Bronchial epithelial cell (primary cell): Measurements from ENCODE around the gene C19orf25. TPM values are rescaled to one million over a fixed set of nuclear protein-coding genes. Genes with fewer than 3 reads are reported as not detected.

Experiments
- DNase-seq: peaks from one replicate; pipeline ENCODE4 v3.0.0-alpha.2; 2010; ENCODE audit warnings: low read depth
- FAIRE-seq: peaks from 2 replicates; lab custom pipeline; 2011; peaks lifted over from hg19 to GRCh38; lab: Jason Lieb, UNC
- H3K27me3 ChIP-seq: 2 replicates; pipeline ENCODE4 v1.5.1; 2011; ENCODE audit warnings: low read length; ENCODE audit not compliant: control insufficient read depth, insufficient read depth
- H3K36me3 ChIP-seq: 2 replicates; pipeline ENCODE4 v1.5.1; 2011; ENCODE audit warnings: low read length; ENCODE audit not compliant: control insufficient read depth, insufficient read depth
- H3K4me3 ChIP-seq: 2 replicates; pipeline ENCODE4 v1.5.1; 2011; ENCODE audit warnings: mild to moderate bottlenecking, low read depth, low read length, control low read depth
- CTCF ChIP-seq: IDR thresholded peaks from 2 replicates; pipeline ENCODE4 v1.5.1; 2011; ENCODE audit warnings: mild to moderate bottlenecking, moderate library complexity, low read length, control low read depth, inconsistent platforms; ENCODE audit not compliant: insufficient read depth, severe bottlenecking
- total RNA-seq: library from RNA; depleted of rRNA; stranded (reverse); fragments of >200 nt; gene quantifications from 2 replicates; pipeline ENCODE4 v1.2.1, GENCODE V29; 2014

C19orf25 gene
- total RNA-seq, 1 donor from 2014 or later = 24.7 TPM

DNA sequence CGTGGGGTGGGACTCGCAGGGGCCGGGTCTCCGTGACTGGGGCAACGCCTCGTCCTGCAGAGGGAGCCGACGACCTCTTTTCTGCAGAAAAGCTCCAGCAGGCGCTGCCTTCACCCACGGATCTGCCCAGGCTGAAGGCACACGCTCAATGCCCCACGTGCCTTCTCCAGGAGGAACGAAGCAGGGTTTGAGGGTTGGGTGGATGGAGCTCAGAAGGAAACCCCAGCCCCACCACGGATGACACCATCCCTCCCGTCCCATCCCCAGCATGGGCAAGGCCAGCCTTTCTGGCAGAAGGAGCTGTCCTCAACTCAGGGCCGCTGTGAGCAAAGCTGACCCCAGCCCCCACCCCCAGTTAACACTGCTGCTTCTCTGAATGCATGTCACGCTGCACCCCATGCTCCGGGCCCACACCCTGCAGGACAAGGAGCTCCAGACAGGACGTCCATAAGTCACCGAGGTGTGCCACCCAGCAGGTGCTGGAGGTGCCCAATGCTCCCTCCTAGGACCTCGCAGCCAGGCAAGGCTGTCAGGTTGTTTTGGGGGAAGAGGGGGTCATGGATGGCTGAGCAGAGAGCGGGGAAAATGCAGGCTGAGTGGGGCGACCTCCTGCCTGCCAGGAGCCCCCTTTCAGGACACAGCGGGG, 7.4 kb downstream of the C19orf25 start:
- Histone ChIP-seq H3K4me3 (no peak overlapping the region), H3K36me3 (peaks cover 4% of the 10 kb centered on the region), H3K27me3 (peaks cover 8% of the 10 kb centered on the region)
- FAIRE-seq = no peak
- DNase-seq = no peak
- peak; percentile 10 for TF ChIP-seq CTCF

DNA sequence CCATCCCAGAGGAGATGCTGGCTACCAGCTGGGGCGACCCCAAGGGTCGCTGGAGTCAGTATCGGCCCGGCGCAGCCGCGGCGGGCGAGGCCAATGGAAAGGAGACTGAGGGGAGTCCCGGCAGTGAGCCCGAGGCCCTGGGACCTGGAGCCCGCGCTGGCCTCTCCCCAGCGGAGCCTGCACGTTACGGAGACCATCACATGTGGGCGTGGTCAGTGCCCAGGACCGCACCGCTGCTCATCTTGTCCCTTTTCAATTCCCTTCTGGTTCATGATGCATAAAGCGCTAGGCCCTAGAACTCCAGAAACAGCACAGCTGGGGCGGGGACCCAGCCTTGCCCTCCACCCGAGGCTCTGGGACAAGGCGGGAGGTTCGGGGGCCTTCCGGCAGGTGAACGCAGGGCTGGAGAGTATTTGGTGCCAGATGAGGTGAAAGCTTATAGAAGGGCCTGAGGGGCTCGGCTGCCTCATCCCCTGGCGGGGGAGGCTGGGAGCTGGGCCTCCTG, 8.0 kb downstream of the C19orf25 start:
- Histone ChIP-seq H3K27me3 (peaks cover 10% of the 10 kb centered on the region), H3K4me3 (peak overlapping the region; percentile 41), H3K36me3 (peaks cover 3% of the 10 kb centered on the region)
- DNase-seq (no peak), FAIRE-seq (no peak)
- no peak for TF ChIP-seq CTCF

GRCh38 chr19:1470305-1471009, 8.6 kb downstream of the C19orf25 start:
- Histone ChIP-seq H3K36me3 (no peaks in the 10 kb centered on the region), H3K27me3 (peaks cover 10% of the 10 kb centered on the region), H3K4me3 (peak overlapping the region; percentile 41)
- FAIRE-seq (no peak), DNase-seq (peak; percentile 34)
- no peak for TF ChIP-seq CTCF

- peaks cover 10% of the 10 kb centered on the region for H3K27me3 ChIP-seq
- FAIRE-seq (no peak), DNase-seq (no peak)
- no peak for TF ChIP-seq CTCF
- H3K4me3 ChIP-seq = peak overlapping the region; percentile 41
- H3K36me3 ChIP-seq = no peaks in the 10 kb centered on the region
Observed at GRCh38 chr19:1470055-1470304, 9.0 kb downstream of the C19orf25 start.

GRCh38 chr19:1469255-1470054, 9.6 kb downstream of the C19orf25 start:
- no peak for FAIRE-seq
- no peak for DNase-seq
- peak overlapping the region; percentile 41 for H3K4me3 ChIP-seq
- H3K27me3 ChIP-seq = peaks cover 10% of the 10 kb centered on the region
- no peak for TF ChIP-seq CTCF
- no peaks in the 10 kb centered on the region for H3K36me3 ChIP-seq
